ENCODE data around the gene ATP1A4. TPM values are rescaled to one million over a fixed set of nuclear protein-coding genes. Genes with fewer than 3 reads are reported as not detected.

Gene ATP1A4
- total RNA-seq, 1 donor from 2014 or later = not detected

- POLR2A ChIA-PET = interaction anchor here (0.6 kb wide), 1 partner anchor 93 kb away, joined by 5 read pairs; the partner anchor contains the start of gene DCAF8
- peak; percentile 61 for ATAC-seq (ENCODE audit: low read depth)
Observed at GRCh38 chr1:160169553-160170399, 18.4 kb downstream of the ATP1A4 start.

GRCh38 chr1:160171354-160171753, 20.0 kb downstream of the ATP1A4 start:
- Mint-ChIP-seq H3K27me3 (peaks cover 6% of the 10 kb centered on the region), H3K4me1 (peaks cover 13% of the 10 kb centered on the region), H3K36me3 (ENCODE audit: low read depth) (no peaks in the 10 kb centered on the region), H3K27ac (no peak overlapping the region), H3K9me3 (no peaks in the 10 kb centered on the region), H3K4me3 (no peak overlapping the region)
- intact Hi-C loops (cut with micrococcal nuclease) = no loop called here
- TF ChIP-seq CTCF (IDR thresholded peaks at IDR 0.05) = no peak
- ATAC-seq (ENCODE audit: low read depth) = no peak
- CTCF ChIA-PET = interaction anchor here (1.0 kb wide), 1 partner anchor 120 kb away, joined by 3 read pairs; no protein-coding TSS in a partner anchor
- POLR2A ChIA-PET = no interaction called here
- DNase-seq = no peak

More at GRCh38 chr1:160169553-160170399, 18.4 kb downstream of the ATP1A4 start:
- no peaks in the 10 kb centered on the region for H3K36me3 Mint-ChIP-seq (ENCODE audit: low read depth)
- peaks cover 4% of the 10 kb centered on the region for H3K27me3 Mint-ChIP-seq
- TF ChIP-seq CTCF (IDR thresholded peaks at IDR 0.05) = no peak
- intact Hi-C loops (cut with micrococcal nuclease) = loop anchor here (5.0 kb wide), 1 partner anchor 47 kb away; no protein-coding TSS in a partner anchor
- CTCF ChIA-PET = interaction anchor here (0.8 to 1.2 kb wide), 3 partner anchors 24 to 83 kb away, joined by 3 to 4 read pairs (median 3); no protein-coding TSS in a partner anchor
- H3K4me3 Mint-ChIP-seq = peak overlapping the region; percentile 48
- no peak for DNase-seq
- H3K4me1 Mint-ChIP-seq = peaks cover 13% of the 10 kb centered on the region
- no peaks in the 10 kb centered on the region for H3K9me3 Mint-ChIP-seq
- peak overlapping the region; percentile 47 for H3K27ac Mint-ChIP-seq

GRCh38 chr1:160171980-160172379, 20.6 kb downstream of the ATP1A4 start:
- ChIA-PET CTCF (interaction anchor here (1.0 kb wide), 1 partner anchor 119 kb away, joined by 3 read pairs; no protein-coding TSS in a partner anchor), POLR2A (no interaction called here)
- intact Hi-C loops (cut with micrococcal nuclease) = no loop called here
- H3K9me3 Mint-ChIP-seq = no peaks in the 10 kb centered on the region
- DNase-seq (no peak), ATAC-seq (ENCODE audit: low read depth) (no peak)
- H3K4me1 Mint-ChIP-seq = peaks cover 13% of the 10 kb centered on the region
- no peak for TF ChIP-seq CTCF (IDR thresholded peaks at IDR 0.05)
- no peak overlapping the region for H3K27ac Mint-ChIP-seq
- no peak overlapping the region for H3K4me3 Mint-ChIP-seq
- no peaks in the 10 kb centered on the region for H3K36me3 Mint-ChIP-seq (ENCODE audit: low read depth)
- peaks cover 6% of the 10 kb centered on the region for H3K27me3 Mint-ChIP-seq

- H3K27ac Mint-ChIP-seq = no peak overlapping the region
- no peaks in the 10 kb centered on the region for H3K4me1 Mint-ChIP-seq
- H3K9me3 Mint-ChIP-seq = no peaks in the 10 kb centered on the region
- CTCF ChIA-PET = no interaction called here
- peaks cover 10% of the 10 kb centered on the region for H3K27me3 Mint-ChIP-seq
- no peak overlapping the region for H3K4me3 Mint-ChIP-seq
- no peak for DNase-seq
- H3K36me3 Mint-ChIP-seq (ENCODE audit: low read depth) = no peaks in the 10 kb centered on the region
- POLR2A ChIA-PET = no interaction called here
- intact Hi-C loops (cut with micrococcal nuclease) = no loop called here
- TF ChIP-seq CTCF (IDR thresholded peaks at IDR 0.05) = no peak
- no peak for ATAC-seq (ENCODE audit: low read depth)
Observed at GRCh38 chr1:160177231-160177630, 25.8 kb downstream of the ATP1A4 start.

GRCh38 chr1:160177667-160178066, 26.3 kb downstream of the ATP1A4 start:
- H3K9me3 Mint-ChIP-seq = no peaks in the 10 kb centered on the region
- H3K27ac Mint-ChIP-seq = no peak overlapping the region

More at GRCh38 chr1:160177667-160178066, 26.3 kb downstream of the ATP1A4 start:
- no peak for ATAC-seq (ENCODE audit: low read depth)
- Mint-ChIP-seq H3K4me3 (no peak overlapping the region), H3K4me1 (no peaks in the 10 kb centered on the region), H3K27me3 (peaks cover 10% of the 10 kb centered on the region), H3K36me3 (ENCODE audit: low read depth) (no peaks in the 10 kb centered on the region)
- no peak for DNase-seq
- intact Hi-C loops (cut with micrococcal nuclease) = no loop called here
- TF ChIP-seq CTCF (IDR thresholded peaks at IDR 0.05) = no peak
- CTCF ChIA-PET = no interaction called here
- POLR2A ChIA-PET = no interaction called here

Data from activated B cell treated with CpG ODN at 0.5 μM for 24 hours (primary cell).